DMS79 treated with DMSO at 0.1 percent for 48 hours (cell line): ENCODE measurements around the gene ADD3.
"Not testable (repeated sequence)": the region's sequence is repeated elsewhere in the genome, so short reads cannot be mapped to it uniquely, and the experiment has no call there.

Source experiments
- DNase-seq: peaks from one replicate; lab custom pipeline; 2025; lab: John Stamatoyannopoulos, UW

The ADD3 gene

DNA sequence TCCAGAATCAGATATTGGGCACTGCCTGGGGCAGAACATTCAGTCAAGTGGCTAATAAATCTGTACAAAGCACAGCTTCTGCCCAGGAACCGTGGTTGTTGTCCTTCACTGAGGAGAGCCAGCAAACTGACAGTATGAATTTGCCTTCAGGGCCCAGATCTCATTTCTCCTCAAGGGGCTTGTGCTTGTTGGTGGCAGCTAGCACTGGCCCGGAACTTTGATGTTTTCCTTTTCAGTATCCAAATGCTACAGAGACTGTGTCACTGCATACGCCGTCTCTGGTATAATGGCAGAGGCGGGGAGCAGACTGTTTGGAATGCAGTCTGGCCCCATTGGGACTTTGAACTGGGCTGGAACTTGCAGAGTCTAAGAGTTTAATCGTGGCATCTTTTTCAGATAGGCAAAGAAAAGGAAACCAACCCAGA is 30.4 kb upstream of the ADD3 start:
- peak; percentile 49 for DNase-seq

GRCh38 chr10:109978481-109978880 is 29.3 kb upstream of the ADD3 start:
- DNase-seq: no peak

DNA sequence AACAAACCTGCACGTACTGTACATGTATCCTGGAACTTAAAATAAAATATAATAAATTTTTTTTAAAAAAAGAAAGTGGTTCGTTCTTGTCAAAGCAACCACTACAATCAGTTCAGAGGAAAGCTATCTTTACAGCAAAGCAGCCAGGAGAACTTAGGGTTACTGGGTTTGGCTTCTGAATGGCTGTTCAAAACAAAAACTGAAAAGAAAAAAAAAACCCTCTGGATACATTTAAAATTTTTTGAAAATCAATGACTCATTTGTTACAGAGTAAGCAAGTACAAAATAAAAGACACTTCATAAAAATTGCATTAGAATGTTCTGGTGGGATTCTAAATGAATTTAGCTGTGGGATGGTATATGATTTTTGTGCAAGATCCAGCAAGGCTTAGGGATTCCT is 28.6 kb upstream of the ADD3 start:
- DNase-seq: no peak

DNA sequence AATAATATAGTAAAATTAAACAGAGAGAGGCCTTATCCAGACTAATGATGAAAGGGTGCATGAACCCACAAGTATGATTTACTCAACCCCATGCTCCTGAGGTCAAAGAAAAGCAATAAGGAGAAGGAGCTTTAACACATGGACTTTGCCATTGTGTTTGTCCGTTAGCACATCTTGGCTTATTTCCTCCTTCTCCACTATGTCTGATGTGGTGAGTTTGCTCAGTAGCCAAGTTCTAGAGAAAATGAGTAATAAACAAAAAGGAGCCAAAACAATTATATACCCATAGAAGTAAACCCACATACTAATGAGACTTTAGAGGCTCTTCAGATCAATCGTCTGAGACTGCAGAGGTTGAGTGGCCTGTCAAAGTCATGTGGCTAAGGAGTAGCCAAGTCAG is 26.1 kb upstream of the ADD3 start:
- DNase-seq: peak; percentile 4

GRCh38 chr10:109982123-109982522 is 25.7 kb upstream of the ADD3 start:
- DNase-seq: no peak

DNA sequence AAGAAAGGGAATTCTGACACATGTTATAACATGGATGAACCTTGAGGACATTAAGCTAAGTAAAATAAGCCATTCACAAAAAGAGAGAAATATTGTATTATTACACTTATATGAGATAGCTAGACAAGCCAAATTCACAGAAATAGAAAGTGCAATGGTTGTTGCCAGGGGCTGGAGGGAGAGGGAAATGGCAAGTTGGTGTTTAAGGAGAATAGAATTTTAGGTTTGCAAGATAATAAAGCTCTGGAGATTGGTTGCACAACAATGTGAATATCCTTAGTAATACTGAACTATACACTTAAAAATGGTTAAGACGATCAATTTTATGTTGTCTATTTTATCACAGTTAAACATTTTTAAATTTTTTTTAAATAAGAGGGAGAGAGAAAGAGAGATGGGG is 25.0 kb upstream of the ADD3 start:
- DNase-seq: no peak

DNA sequence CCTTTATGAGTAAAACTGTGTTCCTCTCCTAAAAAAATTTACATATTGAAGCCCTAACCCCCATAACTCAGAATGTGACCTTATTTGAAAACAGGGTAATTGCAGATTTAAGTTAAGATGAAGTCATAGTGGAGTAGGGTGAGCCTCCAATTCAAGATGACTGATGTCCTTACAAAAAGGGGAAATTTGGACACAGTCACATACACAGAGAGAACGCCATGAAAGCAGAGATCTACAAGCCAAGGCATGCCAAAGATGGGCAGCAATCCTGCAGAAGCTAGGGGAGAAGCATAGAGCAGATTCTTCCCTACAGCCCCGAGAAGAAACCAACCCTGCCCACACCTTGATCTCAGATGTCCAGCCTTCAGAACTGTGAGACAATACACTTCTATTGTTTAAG is 23.8 kb upstream of the ADD3 start:
- DNase-seq: no peak

DNA sequence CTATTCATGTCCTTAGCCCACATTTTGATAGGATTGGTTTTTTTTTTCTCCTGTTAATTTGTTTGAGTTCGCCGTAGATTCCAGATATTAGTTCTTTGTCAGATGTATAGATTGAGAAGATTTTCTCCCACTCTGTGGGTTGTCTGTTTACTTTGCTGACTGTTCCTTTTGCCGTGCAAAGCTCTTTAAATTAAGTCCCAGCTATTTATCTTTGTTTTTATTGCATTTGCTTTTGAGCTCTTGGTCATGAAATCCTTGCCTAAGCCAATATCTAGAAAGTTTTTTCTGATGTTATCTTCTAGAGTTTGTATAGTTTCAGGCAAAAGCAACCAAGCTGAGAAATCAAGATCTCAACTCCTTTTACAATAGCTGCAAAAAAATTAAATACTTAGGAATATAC is 22.0 kb upstream of the ADD3 start:
- not testable (repeated sequence) for DNase-seq

- DNase-seq: no peak
Observed at GRCh38 chr10:109987452-109988211, 20.2 kb upstream of the ADD3 start.

- DNase-seq: no peak
Observed at GRCh38 chr10:109988212-109988596, 19.6 kb upstream of the ADD3 start.

GRCh38 chr10:109991266-109991855 is 16.4 kb upstream of the ADD3 start:
- DNase-seq: no peak

GRCh38 chr10:109992485-109992884 is 15.3 kb upstream of the ADD3 start:
- no peak for DNase-seq

- DNase-seq: no peak
Observed at GRCh38 chr10:109993551-109994330, 14.0 kb upstream of the ADD3 start.

GRCh38 chr10:109994711-109995577 is 12.8 kb upstream of the ADD3 start:
- DNase-seq: no peak

GRCh38 chr10:109995595-109995994 is 12.2 kb upstream of the ADD3 start:
- DNase-seq: no peak

- no peak for DNase-seq
Observed at GRCh38 chr10:109996225-109996624, 11.6 kb upstream of the ADD3 start.

- DNase-seq: no peak
Observed at GRCh38 chr10:109996766-109997171, 11.0 kb upstream of the ADD3 start.

GRCh38 chr10:109997233-109997632 is 10.6 kb upstream of the ADD3 start:
- DNase-seq: no peak

DNA sequence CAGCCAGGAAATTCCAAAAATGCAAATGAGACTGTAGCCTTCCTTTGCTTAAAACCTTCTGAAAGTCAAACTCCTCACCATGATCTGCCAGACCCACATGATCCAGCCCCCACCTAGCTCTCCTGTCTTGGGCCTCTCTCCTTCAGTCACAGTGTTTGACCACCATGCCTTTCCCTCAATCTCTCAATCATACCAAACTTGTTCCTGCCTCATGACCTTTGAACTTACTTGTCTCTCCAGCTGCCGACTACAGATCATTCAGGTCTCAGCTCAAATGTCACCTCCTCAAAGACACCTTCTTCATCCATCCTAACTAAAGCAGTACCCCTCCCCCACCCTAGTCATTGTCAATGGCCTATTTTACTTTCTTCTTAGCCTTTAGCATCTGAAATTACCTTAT is 9.3 kb upstream of the ADD3 start:
- no peak for DNase-seq

DNA sequence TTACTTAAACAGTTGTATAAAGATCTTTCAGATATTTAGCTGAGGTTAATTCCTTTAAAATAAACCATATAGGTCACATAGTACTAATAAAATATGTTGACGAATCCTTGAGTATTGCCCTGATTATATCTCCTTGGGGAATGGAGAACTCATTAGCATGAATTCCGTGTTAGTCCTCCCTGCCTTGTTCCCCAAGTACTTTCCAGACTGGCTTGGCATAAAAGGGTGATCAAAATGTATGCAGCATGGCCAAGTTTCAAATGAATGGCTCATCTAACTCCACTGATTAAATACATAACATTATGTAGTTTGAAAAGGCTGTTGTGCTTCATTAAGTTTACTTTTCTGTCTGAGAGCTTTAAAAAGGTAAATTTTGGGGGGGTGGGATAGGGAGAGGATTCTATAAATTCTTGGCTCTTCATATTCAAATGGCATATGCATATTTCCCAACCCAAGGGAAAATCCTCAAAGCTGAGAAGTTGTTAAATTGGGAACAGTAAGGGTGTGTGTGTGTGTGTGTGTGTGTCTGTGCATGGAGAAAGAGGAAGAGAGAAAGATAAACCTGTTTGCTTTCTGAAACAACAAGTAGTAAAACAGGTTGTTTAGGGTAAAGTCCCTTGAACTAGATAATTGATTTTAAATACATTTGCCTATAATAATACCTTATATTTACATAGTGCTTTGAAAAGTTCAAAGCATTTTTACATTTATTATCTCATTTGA is 4.8 kb upstream of the ADD3 start:
- peak; percentile 23 for DNase-seq

- DNase-seq: peak; percentile 18
Observed at GRCh38 chr10:110003524-110003885, 4.3 kb upstream of the ADD3 start.

DNA sequence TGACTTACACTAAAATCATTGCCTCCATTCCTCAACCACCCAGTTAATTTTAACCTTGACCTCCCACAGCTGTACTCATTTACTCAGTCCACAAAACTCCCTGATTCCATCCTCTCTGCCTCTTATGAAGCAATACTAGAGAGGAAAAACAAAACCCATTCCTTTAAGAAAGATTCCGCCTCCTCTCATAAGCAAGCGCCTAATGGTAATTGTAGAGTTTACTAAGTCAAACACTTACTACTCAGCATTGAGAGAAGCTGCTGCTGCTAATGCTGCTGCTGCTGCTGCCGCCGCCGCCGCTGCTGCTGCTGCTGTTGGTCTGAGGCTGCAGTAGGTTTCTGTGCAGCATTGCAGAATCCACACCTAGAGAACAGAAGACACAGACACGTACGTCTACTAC is 2.1 kb upstream of the ADD3 start:
- peak; percentile 22 for DNase-seq
